ENCODE results near the gene PTPRU. TPM values are rescaled to one million over a fixed set of nuclear protein-coding genes. Genes with fewer than 3 reads are reported as not detected.

The PTPRU gene
- total and polyA plus RNA-seq, 2 of the 8 experiments (the other 6 are each of a cell fraction or from before 2014, with no cell fraction given) = 33.8 to 41.8 TPM

DNA sequence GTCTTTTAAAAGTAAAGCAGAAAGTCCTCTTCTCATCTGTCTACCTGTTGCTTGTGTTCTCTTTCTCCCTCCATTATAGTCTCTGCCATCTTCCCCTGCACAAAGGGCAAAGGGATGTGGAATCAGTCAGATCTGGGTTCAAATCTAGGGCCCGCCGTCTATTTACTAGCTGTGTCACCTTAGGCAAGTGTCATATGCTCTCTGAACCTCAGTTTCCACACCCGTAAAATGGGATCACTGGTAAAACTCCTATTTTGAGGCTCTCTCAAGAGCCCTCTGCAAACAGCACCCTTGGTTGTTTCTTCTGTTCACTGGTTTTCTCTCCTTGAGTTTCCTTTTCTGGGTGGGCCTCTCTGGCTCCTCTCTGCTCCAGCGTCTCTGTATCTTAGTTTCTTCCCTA, 2.6 kb upstream of the PTPRU start:
- Histone ChIP-seq H2BK5ac (ENCODE audit: low read depth, low read length) (no peak overlapping the region), H3K79me1 (ENCODE audit: low read depth, low read length) (no peaks in the 10 kb centered on the region), H2BK12ac (ENCODE audit: low read depth, low read length) (no peak overlapping the region), H3K18ac (ENCODE audit: extremely low read depth, low read length) (no peak overlapping the region), H3K79me2 (ENCODE audit: control insufficient read depth in 1 of 2, insufficient read depth in 2 of 2, low read length in 2 of 2) (peaks cover 5 to 10% of the 10 kb centered on the region in 2 experiments; a peak in 3 of 4 replicates), H3K4me2 (ENCODE audit: insufficient read depth in 1 of 2, low read depth in 2 of 2, low read length in 2 of 2) (no peak overlapping the region), H3K23me2 (ENCODE audit: low read depth, low read length) (peaks cover 28% of the 10 kb centered on the region), H4K8ac (ENCODE audit: extremely low read depth, insufficient read depth, low read length) (no peak overlapping the region), H2BK15ac (ENCODE audit: low read length) (no peak overlapping the region), H2BK120ac (replicated peaks; ENCODE audit: low read depth, low read length) (no peak overlapping the region), H3K9me3 (ENCODE audit: insufficient read depth in 2 of 2, low read depth in 1 of 2, low read length in 1 of 2) (no peaks in the 10 kb centered on the region), H4K91ac (replicated peaks; ENCODE audit: insufficient read length, low read length) (no peak overlapping the region), H3K14ac (ENCODE audit: insufficient read length) (no peak overlapping the region), H3K56ac (replicated peaks; ENCODE audit: insufficient read length, low read depth, low read length) (no peak overlapping the region), H3K4ac (replicated peaks; ENCODE audit: insufficient read length, low read depth, low read length) (no peak overlapping the region), H4K5ac (ENCODE audit: insufficient read length, low read depth, low read length) (no peak overlapping the region), H2AK5ac (ENCODE audit: low read depth, low read length) (no peak overlapping the region), H3K27me3 (replicated peaks in 1 of 4; ENCODE audit: control insufficient read depth in 3 of 4, extremely low read depth in 1 of 4, insufficient read depth in 3 of 4, low read length in 3 of 4) (peaks cover 14 to 22% (median 20%) of the 10 kb centered on the region in 4 experiments), H3K4me3 (ENCODE audit: extremely low read depth in 1 of 4, insufficient read depth in 2 of 4, low read depth in 3 of 4, low read length in 4 of 4) (no peak overlapping the region), H3K23ac (ENCODE audit: insufficient read length) (no peak overlapping the region), H3K27ac (ENCODE audit: low read depth, low read length) (no peak overlapping the region), H3K4me1 (replicated peaks in 1 of 4; ENCODE audit: control insufficient read depth in 3 of 4, insufficient read depth in 4 of 4, low read length in 3 of 4) (peaks cover 5 to 22% (median 9%) of the 10 kb centered on the region in 4 experiments), H4K20me1 (replicated peaks in 1 of 2; ENCODE audit: control insufficient read depth in 1 of 2, insufficient read depth in 2 of 2, low read length in 2 of 2) (peaks cover 0 to 7% of the 10 kb centered on the region in 2 experiments), H2AFZ (ENCODE audit: low read length) (no peak overlapping the region), H2BK20ac (ENCODE audit: low read length) (no peak overlapping the region), H3K36me3 (ENCODE audit: control insufficient read depth in 2 of 4, insufficient read depth in 4 of 4, low read length in 3 of 4) (no peaks in the 10 kb centered on the region), H3K9ac (replicated peaks in 1 of 4; ENCODE audit: extremely low read depth in 1 of 4, low read depth in 3 of 4, low read length in 3 of 4) (no peak overlapping the region)
- no peak for FAIRE-seq
- ChIA-PET POLR2A (ENCODE audit: partially characterized antibody) (interaction anchor here (1.3 kb wide), 1 partner anchor 14 kb away, joined by 3 read pairs; no protein-coding TSS in a partner anchor), CTCF (ENCODE audit: partially characterized antibody) (interaction anchor here (1.0 to 1.5 kb wide), 5 partner anchors 108 to 616 kb away, joined by 3 to 6 read pairs (median 4); no protein-coding TSS in a partner anchor)
- WGBS, 2 experiments (ENCODE audit: extremely low coverage in 1 of 2, insufficient coverage in 1 of 2, insufficient read length in 1 of 2, insufficient replicate concordance in 2 of 2, low coverage in 1 of 2, low lambda C conversion rate in 2 of 2, missing lambda C conversion rate in 1 of 2) = 93% methylated on average over 4 of the region's 4 CpGs; no CpG with 5 or more reads in 1 of the 2 experiments
- no peak for TF ChIP-seq CREB1 (IDR thresholded peaks at IDR 0.05)
- TF ChIP-seq, protein P1, sequence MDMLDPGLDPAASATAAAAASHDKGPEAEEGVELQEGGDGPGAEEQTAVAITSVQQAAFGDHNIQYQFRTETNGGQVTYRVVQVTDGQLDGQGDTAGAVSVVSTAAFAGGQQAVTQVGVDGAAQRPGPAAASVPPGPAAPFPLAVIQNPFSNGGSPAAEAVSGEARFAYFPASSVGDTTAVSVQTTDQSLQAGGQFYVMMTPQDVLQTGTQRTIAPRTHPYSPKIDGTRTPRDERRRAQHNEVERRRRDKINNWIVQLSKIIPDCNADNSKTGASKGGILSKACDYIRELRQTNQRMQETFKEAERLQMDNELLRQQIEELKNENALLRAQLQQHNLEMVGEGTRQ (IDR thresholded peaks at IDR 0.05; ENCODE audit: low read length) = no peak
- no peak for DNase-seq (ENCODE audit: low read depth in 1 of 2, low spot score in 2 of 2)

Data from H1 (cell line).